Measurements from ENCODE around the gene GABRP.

- TF ChIP-seq, protein P1, sequence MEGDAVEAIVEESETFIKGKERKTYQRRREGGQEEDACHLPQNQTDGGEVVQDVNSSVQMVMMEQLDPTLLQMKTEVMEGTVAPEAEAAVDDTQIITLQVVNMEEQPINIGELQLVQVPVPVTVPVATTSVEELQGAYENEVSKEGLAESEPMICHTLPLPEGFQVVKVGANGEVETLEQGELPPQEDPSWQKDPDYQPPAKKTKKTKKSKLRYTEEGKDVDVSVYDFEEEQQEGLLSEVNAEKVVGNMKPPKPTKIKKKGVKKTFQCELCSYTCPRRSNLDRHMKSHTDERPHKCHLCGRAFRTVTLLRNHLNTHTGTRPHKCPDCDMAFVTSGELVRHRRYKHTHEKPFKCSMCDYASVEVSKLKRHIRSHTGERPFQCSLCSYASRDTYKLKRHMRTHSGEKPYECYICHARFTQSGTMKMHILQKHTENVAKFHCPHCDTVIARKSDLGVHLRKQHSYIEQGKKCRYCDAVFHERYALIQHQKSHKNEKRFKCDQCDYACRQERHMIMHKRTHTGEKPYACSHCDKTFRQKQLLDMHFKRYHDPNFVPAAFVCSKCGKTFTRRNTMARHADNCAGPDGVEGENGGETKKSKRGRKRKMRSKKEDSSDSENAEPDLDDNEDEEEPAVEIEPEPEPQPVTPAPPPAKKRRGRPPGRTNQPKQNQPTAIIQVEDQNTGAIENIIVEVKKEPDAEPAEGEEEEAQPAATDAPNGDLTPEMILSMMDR (IDR thresholded peaks at IDR 0.05): no peak
- TF ChIP-seq ZFX (IDR thresholded peaks at IDR 0.05; ENCODE audit: borderline replicate concordance): no peak
Measured at GRCh38 chr5:170774831-170775230, 8.7 kb upstream of the GABRP start.

Data from 22Rv1 (cell line).